Dendritic cell treated with granulocyte-macrophage colony-stimulating factor and Interleukin-4, amounts not matched to agents 40 ng/mL and 50 ng/mL, for 4 days (primary cell): ENCODE results near the gene SCRN2.

ENCODE experiments used
- H3K27ac Mint-ChIP-seq: one replicate; pipeline ENCODE4 v1.8.0; 2022; ENCODE audit warnings: mild to moderate bottlenecking, mixed read lengths
- H3K27me3 Mint-ChIP-seq: one replicate; pipeline ENCODE4 v1.8.0; 2022; ENCODE audit warnings: mild to moderate bottlenecking, mixed read lengths
- H3K36me3 Mint-ChIP-seq: one replicate; pipeline ENCODE4 v1.8.0; 2022; ENCODE audit warnings: low read depth, mixed read lengths
- H3K4me1 Mint-ChIP-seq: one replicate; pipeline ENCODE4 v1.8.0; 2022; ENCODE audit warnings: low read depth, mixed read lengths
- H3K4me3 Mint-ChIP-seq: one replicate; pipeline ENCODE4 v1.8.0; 2022; ENCODE audit warnings: mild to moderate bottlenecking, moderate library complexity, mixed read lengths
- H3K9me3 Mint-ChIP-seq: one replicate; pipeline ENCODE4 v1.8.0; 2022; ENCODE audit warnings: mixed read lengths
- intact Hi-C: fragments of 100-400 bp; cut with micrococcal nuclease; formaldehyde crosslinking; loops from one replicate; pipeline ENCODE4 v1.15.0; 2022

The SCRN2 gene

DNA sequence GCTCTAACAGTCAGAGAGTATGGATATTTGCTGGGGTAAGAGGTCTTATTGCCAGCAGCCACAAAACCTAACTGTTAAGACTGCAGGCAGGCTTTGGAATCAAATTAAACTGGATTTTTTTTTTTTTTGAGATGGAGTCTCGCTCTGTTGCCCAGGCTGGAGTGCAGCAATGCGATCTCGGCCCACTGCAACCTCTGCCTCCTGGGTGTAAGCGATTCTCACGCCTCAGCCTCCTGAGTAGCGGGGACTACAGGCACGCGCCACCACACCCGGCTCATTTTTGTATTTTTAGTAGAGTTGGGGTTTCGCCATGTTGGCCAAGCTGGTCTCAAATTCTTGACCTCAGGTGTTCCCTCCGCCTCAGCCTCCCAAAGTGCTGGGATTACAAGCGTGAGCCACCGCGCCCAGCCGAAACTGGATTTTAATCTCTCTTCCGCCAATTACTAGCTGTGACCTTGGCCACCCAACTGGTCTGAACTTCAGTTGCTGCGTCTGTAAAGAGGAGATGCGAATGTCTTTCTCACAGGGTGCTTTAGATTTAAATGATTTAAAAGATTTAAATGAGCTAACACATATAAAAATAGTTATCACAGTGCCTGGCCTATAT lies 10.6 kb downstream of the SCRN2 start:
- intact Hi-C loops, result no loop called here
- Mint-ChIP-seq H3K36me3 (peaks cover 46% of the 10 kb centered on the region), H3K27me3 (no peaks in the 10 kb centered on the region), H3K4me1 (peaks cover 55% of the 10 kb centered on the region), H3K9me3 (no peaks in the 10 kb centered on the region), H3K4me3 (peak overlapping the region; percentile 86), H3K27ac (peak overlapping the region; percentile 91)

- H3K9me3 Mint-ChIP-seq, result no peaks in the 10 kb centered on the region
- no peaks in the 10 kb centered on the region for H3K27me3 Mint-ChIP-seq
- no peak overlapping the region for H3K4me3 Mint-ChIP-seq
- no peak overlapping the region for H3K27ac Mint-ChIP-seq
- peaks cover 50% of the 10 kb centered on the region for H3K4me1 Mint-ChIP-seq
- H3K36me3 Mint-ChIP-seq, result peaks cover 53% of the 10 kb centered on the region
- intact Hi-C loops, result no loop called here
These were observed 11.2 kb downstream of the SCRN2 start for GRCh38 chr17:47829870-47830269.

DNA sequence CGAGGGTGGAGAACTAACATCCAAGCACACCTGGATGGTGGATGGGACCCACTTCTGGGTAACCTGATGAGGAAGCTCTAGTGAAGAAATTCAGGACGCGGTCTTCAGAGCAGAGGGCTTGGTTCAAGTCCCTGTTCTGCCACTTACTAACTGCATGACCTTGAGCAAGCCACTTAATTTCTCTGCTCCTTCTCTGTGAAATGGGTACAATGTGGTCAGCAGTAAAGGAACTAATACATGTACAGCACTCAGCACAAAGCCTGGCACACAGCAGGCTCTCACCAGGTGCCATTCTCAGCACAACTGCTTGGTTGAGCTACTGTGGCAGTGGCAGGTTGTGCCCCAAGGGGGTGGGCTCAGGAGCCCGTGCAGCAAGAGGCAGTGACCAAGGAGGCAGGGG lies 17.6 kb downstream of the SCRN2 start:
- no peak overlapping the region for H3K27ac Mint-ChIP-seq
- intact Hi-C loops, result no loop called here
- no peaks in the 10 kb centered on the region for H3K9me3 Mint-ChIP-seq
- H3K4me3 Mint-ChIP-seq, result no peak overlapping the region
- H3K36me3 Mint-ChIP-seq, result peaks cover 69% of the 10 kb centered on the region
- no peaks in the 10 kb centered on the region for H3K27me3 Mint-ChIP-seq
- H3K4me1 Mint-ChIP-seq, result peaks cover 43% of the 10 kb centered on the region

- intact Hi-C loops, result no loop called here
- Mint-ChIP-seq H3K36me3 (peaks cover 69% of the 10 kb centered on the region), H3K4me3 (no peak overlapping the region), H3K4me1 (peaks cover 43% of the 10 kb centered on the region), H3K9me3 (no peaks in the 10 kb centered on the region), H3K27ac (peak overlapping the region; percentile 26), H3K27me3 (no peaks in the 10 kb centered on the region)
These were observed 18.3 kb downstream of the SCRN2 start for GRCh38 chr17:47822785-47823184.

DNA sequence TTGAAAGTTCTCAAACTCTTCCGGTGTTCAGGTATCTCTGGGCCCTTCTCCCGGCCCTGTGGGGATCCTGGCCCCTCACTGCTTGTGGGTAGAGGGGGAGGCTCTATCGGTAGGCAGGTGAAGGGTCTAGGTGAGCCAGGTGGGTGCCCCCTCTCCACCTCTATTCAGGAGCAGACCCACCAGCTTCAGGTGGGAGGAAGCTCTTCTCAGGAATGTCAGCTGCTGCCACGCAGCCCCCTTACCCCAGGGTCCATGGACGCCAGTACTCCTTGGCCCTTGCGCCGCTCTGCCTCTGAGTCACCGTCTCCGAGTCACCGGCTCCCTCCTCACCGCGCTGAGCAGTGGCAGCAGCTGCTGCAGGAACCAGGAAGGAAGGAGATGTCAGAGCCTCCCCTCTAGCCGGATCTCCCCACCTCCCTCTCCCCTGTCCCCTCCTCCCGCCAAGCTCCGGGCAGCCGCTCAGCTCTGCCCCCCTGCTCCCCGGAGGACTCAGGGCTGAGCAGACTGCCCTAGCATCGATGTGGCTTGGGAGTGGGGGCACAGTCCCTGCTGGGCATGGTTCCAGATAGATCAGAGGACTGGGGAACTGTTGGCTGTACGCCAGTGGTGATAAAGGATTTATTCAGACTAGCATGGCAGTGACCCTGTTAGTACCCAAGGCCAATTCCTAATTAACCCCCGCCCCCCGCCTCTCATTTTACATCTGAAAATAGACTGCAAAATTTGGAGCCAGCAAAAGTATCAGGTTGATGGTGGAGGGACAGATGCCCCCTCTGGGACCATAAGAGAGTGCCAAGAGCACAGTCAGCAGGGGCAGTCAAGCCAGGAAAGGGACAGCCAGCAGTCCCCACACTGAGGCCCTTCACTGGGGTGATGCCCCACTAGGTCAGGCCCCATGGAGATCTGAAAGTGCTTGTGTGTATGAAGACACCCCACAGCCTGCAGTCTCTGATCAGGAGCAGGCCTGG lies 19.4 kb downstream of the SCRN2 start, which contains the start of gene OSBPL7:
Gene OSBPL7 (minus strand): TSS at position 371 of the 968 bp plus-strand sequence. CDS start 1,516 bp downstream, outside the sequence.
- Mint-ChIP-seq H3K27ac (peak within 1 kb of the TSS; percentile 87), H3K4me1 (peaks cover 43% of the 10 kb centered on the region), H3K4me3 (peak within 1 kb of the TSS; percentile 89), H3K36me3 (peaks cover 69% of the 10 kb centered on the region), H3K9me3 (no peaks in the 10 kb centered on the region), H3K27me3 (no peaks in the 10 kb centered on the region)
- intact Hi-C loops, result no loop called here

DNA sequence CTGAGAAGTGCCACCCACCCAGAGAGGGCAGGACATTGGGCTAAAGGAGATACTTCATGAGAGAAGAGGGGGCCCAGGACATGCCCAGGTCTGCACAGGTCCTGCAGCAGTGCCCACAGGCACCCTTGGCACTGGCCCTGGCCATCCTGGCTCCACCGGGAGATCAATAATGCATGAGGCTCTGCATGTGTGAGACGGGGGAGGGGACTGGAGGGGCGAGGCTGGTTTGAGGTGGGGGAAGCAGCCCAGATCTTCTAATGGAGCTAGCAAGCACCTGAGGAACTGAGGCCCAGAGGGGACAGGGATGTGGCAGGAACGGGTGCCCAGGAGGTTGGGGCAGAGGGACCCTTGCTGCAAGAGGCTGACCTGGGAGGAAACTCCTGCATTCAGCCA lies 20.0 kb downstream of the SCRN2 start:
- H3K4me1 Mint-ChIP-seq, result peaks cover 43% of the 10 kb centered on the region
- H3K4me3 Mint-ChIP-seq, result peak overlapping the region; percentile 89
- H3K9me3 Mint-ChIP-seq, result no peaks in the 10 kb centered on the region
- intact Hi-C loops, result no loop called here
- peaks cover 69% of the 10 kb centered on the region for H3K36me3 Mint-ChIP-seq
- no peaks in the 10 kb centered on the region for H3K27me3 Mint-ChIP-seq
- H3K27ac Mint-ChIP-seq, result peak overlapping the region; percentile 87

GRCh38 chr17:47820033-47820789 lies 20.9 kb downstream of the SCRN2 start:
- intact Hi-C loops, result no loop called here
- Mint-ChIP-seq H3K27me3 (no peaks in the 10 kb centered on the region), H3K27ac (no peak overlapping the region)

GRCh38 chr17:47819475-47819874 lies 21.6 kb downstream of the SCRN2 start:
- no peaks in the 10 kb centered on the region for H3K9me3 Mint-ChIP-seq
- intact Hi-C loops, result no loop called here
- H3K27ac Mint-ChIP-seq, result no peak overlapping the region
- H3K36me3 Mint-ChIP-seq, result peaks cover 69% of the 10 kb centered on the region
- H3K4me1 Mint-ChIP-seq, result peaks cover 43% of the 10 kb centered on the region
- no peak overlapping the region for H3K4me3 Mint-ChIP-seq
- H3K27me3 Mint-ChIP-seq, result no peaks in the 10 kb centered on the region

More at GRCh38 chr17:47820033-47820789, 20.9 kb downstream of the SCRN2 start:
- H3K4me3 Mint-ChIP-seq, result no peak overlapping the region
- H3K4me1 Mint-ChIP-seq, result peaks cover 43% of the 10 kb centered on the region
- H3K9me3 Mint-ChIP-seq, result no peaks in the 10 kb centered on the region
- H3K36me3 Mint-ChIP-seq, result peaks cover 69% of the 10 kb centered on the region

DNA sequence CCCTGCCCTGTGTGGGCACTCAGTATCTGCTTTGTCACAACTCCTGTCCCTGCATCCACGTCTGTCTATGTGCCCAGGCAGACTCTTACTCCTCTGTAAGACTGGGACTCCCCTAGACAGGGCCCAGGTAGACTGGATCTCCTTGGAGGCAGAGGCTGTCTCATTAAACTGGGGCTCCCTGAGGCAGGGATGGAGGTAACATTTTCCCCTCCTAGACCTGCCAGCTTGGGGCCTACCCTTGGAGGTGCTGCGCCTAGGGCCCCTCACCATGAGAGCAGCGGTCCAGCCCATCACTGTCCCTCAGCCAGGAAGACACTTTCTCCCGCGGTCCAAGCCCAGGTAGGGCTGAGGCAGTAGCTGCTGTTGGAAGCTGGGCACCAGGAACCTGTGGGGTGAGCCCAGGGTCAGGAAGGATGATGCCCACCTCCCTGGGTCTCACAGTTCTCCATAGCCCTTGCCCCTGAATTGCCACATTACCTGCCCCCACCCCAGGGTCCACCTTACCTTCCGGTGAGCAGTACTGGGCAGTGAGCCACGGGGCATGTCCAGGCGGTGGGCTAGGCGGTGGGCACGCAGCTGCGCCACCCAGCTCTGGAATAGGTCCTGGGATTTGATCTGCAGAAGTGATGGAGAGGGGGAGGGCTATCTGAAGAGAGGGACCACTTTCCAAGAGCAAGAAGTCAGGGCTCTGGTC lies 22.9 kb downstream of the SCRN2 start:
- H3K36me3 Mint-ChIP-seq, result peaks cover 65% of the 10 kb centered on the region
- H3K4me3 Mint-ChIP-seq, result no peak overlapping the region
- H3K9me3 Mint-ChIP-seq, result no peaks in the 10 kb centered on the region
- H3K27ac Mint-ChIP-seq, result no peak overlapping the region
- H3K27me3 Mint-ChIP-seq, result no peaks in the 10 kb centered on the region
- intact Hi-C loops, result no loop called here
- peaks cover 34% of the 10 kb centered on the region for H3K4me1 Mint-ChIP-seq

DNA sequence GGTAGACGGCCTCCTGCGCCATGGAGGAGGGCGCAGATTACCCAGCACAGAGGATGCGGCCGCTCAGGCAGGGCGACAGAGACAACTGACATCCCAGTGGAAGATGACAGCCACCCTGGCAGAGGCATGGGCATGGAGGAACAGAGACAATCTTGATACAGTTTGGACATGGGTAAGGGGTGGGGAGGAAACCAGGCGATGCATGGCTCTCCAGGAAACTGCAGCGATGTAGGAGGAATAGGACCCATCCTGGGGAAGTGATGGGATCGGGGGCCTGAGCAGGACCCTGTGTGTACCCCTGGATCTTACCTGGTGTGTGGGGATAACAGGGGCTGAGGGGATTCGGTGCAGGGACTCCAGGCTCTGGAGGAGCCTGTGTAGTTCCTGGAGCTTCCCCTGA lies 24.1 kb downstream of the SCRN2 start:
- Mint-ChIP-seq H3K4me3 (no peak overlapping the region), H3K27ac (no peak overlapping the region), H3K4me1 (peaks cover 22% of the 10 kb centered on the region), H3K27me3 (no peaks in the 10 kb centered on the region), H3K9me3 (no peaks in the 10 kb centered on the region), H3K36me3 (peaks cover 74% of the 10 kb centered on the region)
- intact Hi-C loops, result no loop called here

DNA sequence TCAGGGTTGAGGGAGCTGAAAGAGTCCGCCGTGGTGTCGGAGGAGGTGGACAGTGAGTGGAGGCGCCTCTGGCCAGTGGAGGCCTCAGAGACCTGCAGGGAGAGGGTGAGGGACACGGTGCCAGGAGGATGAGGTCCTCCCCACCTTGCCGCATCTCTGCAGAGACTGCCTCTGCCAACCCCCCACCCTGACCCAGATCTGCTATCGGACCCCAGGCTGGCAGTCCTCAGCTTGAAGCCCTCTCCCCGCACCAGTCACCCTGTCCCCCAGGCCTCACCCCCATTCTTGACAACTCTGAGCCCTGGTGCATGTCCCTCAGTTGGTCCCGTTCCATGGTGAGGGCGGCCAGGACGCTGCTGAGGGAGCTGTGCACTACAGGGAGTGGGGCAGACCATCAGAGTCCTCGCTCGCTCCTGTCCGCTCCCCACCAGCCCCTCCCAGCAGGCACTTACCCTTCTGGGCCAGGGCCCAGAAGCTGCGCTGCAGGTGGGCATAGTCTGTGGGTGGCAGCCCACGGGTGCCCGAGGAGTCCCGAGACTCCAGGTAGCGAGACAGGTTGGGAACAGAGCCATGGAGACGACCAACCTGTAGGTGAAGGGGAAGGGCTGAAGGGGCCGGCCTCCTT lies 24.9 kb downstream of the SCRN2 start:
- Mint-ChIP-seq H3K4me3 (no peak overlapping the region), H3K9me3 (no peaks in the 10 kb centered on the region), H3K36me3 (peaks cover 76% of the 10 kb centered on the region), H3K4me1 (peaks cover 15% of the 10 kb centered on the region), H3K27me3 (no peaks in the 10 kb centered on the region), H3K27ac (no peak overlapping the region)
- intact Hi-C loops, result no loop called here

- intact Hi-C loops, result no loop called here
- no peak overlapping the region for H3K4me3 Mint-ChIP-seq
- H3K36me3 Mint-ChIP-seq, result peaks cover 83% of the 10 kb centered on the region
- no peaks in the 10 kb centered on the region for H3K27me3 Mint-ChIP-seq
- H3K27ac Mint-ChIP-seq, result no peak overlapping the region
- H3K4me1 Mint-ChIP-seq, result peaks cover 6% of the 10 kb centered on the region
- H3K9me3 Mint-ChIP-seq, result no peaks in the 10 kb centered on the region
These were observed 25.8 kb downstream of the SCRN2 start for GRCh38 chr17:47815106-47815918.
